ENCODE measurements around the gene TGIF1.
A peak's percentile ranks its signal among the peaks of the same experiment; 100 is the strongest.
"Not testable (repeated sequence)": the region's sequence is repeated elsewhere in the genome, so short reads cannot be mapped to it uniquely, and the experiment has no call there.

Gene TGIF1

GRCh38 chr18:3455090-3455635, 5.2 kb downstream of the TGIF1 start:
- DNase-seq: no peak

DNA sequence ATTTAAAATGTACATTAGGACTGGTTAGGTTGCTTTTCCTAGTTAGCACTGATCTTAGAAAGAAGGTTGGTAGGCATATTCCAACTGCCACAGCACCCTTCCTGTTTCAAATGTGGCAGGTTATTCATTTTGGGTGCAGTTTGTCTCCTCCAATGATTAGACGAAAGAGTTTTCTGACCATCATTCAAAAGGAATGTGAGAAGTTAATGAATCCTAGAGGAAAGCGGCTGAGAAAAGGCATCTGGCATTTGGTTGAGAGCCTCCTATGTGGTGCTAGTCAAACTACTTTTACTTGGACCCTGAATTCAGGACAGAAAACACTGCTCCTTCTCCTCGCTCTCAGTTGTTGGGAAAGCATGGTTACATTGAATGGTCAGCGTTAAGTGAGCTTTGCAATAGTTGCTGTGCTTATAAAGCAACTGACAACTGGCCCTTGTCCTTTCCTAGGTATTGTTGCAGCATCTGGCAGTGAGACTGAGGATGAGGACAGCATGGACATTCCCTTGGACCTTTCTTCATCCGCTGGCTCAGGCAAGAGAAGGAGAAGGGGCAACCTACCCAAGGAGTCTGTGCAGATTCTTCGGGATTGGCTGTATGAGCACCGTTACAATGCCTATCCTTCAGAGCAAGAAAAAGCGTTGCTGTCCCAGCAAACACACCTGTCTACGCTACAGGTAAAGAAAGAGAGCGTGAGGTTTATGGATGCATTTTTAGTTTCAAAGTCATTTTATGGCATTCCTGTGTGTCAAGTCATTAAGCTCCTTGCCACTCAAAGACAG, 6.1 kb downstream of the TGIF1 start:
- DNase-seq: no peak

GRCh38 chr18:3456686-3457069, 6.7 kb downstream of the TGIF1 start:
- no peak for DNase-seq

- DNase-seq: peak in 1 of 56 donors; percentile 18
These were observed 7.3 kb downstream of the TGIF1 start for GRCh38 chr18:3457261-3457724.

GRCh38 chr18:3458378-3458777, 8.4 kb downstream of the TGIF1 start:
- no peak for DNase-seq

GRCh38 chr18:3458952-3459853, 9.2 kb downstream of the TGIF1 start:
- DNase-seq: peak in 7 of 56 donors; percentile 12 to 40 (median 29)

DNA sequence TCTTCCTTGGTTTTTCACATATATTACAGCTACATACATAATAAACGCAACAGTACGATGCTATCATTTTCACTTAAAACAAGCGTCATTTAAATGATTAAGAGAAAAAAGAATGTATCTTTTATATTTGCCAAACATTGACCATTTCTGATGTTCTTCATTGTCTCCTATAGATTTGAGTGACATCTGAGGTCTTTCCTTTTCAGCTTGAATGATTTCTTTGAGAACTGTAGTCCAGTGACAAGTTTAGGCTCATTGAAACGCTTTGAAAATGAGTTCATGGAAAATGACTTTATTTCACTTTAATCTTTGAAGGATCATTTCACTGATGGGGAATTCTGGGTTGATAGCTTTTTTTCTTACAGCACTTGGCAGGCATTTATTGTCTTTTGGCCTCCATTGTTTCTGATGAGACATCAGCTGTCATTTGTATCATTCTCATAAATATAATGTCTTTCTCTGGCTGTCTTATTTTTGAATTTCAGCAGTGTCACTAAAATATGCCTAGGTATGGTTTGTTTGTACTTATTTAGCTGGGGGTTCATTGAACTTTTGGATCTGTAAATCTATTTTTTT, 10.9 kb downstream of the TGIF1 start:
- no peak for DNase-seq

GRCh38 chr18:3461704-3462103, 11.7 kb downstream of the TGIF1 start:
- no peak for DNase-seq

DNA sequence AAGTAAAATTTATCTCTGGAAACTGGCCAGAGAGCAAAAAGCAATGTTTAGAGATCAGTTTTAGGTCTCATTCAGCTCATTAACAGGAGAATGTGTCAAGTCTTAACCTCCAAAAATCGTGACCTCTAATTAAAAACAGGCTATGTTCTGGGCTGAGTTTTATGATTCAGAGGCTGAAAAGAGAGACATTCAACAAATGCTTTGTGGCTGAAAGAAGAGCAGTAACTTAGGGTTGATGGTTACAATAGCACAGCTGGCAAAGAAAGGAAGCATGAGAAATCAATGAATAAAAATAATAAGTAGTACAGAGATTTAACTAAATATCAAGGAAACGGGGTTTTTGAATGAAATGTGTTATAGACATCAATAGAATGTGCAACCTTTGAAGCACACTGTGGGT, 13.1 kb downstream of the TGIF1 start:
- DNase-seq: no peak

DNA sequence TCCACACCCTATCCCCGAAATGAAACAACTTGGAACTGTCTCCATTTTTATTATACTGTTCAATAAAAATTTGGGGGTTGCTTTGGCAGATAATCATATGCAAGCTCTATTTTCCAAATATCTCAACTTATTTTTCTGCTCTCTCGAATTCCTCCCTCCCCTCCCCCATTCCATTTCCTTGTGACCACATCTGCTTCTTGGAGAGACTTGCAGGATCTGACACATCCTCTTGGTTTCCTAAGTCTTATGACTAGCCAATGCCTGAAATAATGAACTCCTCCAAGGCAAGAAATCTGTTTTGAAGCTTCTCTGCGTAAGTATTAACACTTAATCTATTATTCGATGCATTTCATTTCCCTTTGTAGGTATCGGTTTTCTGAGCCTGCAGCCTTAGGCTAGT, 16.1 kb downstream of the TGIF1 start:
- DNase-seq: no peak

DNA sequence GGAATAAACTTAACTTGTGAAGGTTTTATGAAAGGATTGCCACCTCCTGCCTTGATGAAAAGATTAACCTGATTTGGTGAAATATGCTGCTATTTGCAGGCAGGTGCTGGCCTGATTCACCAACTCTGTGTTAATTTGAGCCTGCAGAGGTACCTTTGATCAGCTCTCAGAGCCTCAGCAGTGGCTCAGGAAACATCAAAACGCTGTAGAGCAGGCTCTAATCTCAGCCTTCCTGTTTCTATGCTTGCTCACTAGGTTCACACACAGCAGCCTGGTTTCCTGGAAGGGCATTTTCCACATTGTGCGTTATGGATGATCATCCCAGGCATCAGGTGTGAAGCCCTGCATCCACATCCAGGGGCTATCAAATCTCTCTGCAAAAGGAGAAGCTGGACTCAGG, 16.9 kb downstream of the TGIF1 start:
- no peak for DNase-seq

- no peak for DNase-seq
These were observed 18.2 kb downstream of the TGIF1 start for GRCh38 chr18:3468066-3468705.

- no peak for DNase-seq
These were observed 18.9 kb downstream of the TGIF1 start for GRCh38 chr18:3468833-3469232.

DNA sequence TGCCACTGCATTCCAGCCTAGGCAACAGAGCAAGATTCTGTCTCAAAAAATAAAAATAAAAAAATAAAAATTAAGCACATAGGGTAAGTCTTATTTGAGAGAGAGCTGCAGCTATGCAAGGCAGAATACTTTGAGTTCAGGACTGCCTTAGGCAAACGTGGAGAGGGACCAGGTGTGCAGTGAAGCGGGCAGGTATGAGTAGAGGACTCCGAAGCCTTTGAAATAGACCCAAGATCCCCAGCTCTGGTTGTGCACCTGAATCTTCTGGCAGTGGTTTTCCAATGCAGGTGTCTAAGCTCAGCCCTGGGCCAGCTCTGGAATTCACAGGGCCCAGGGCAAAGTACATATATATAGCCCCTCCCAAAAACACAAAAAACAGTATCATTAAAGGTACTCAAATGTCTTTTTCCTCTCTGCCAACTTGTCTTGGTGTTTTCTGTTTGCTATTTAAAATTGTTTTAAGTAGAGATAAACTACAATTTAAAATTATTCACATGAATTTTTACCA, 21.2 kb downstream of the TGIF1 start:
- no peak for DNase-seq

DNA sequence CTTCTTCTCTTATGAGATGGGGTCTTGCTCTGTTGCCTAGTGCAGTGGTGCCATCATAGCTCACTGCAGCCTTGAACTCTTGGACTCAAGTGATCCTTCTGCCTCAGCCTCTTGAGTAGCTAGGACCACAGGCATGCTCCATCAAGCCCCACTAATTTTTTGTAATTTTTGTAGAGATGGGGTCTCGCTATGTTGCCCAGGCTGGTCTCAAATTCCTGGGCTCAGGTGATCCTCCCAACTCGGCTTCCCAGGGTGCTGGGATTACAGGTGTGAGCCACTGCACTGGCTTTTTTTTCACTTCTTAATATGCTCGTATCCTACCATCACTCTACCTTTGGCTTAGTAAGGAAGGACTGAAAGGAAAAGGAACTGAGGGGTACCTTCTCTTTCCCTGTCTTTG, 22.1 kb downstream of the TGIF1 start:
- DNase-seq: not testable (repeated sequence)

- DNase-seq: no peak
These were observed 22.9 kb downstream of the TGIF1 start for GRCh38 chr18:3472681-3473544.

DNA sequence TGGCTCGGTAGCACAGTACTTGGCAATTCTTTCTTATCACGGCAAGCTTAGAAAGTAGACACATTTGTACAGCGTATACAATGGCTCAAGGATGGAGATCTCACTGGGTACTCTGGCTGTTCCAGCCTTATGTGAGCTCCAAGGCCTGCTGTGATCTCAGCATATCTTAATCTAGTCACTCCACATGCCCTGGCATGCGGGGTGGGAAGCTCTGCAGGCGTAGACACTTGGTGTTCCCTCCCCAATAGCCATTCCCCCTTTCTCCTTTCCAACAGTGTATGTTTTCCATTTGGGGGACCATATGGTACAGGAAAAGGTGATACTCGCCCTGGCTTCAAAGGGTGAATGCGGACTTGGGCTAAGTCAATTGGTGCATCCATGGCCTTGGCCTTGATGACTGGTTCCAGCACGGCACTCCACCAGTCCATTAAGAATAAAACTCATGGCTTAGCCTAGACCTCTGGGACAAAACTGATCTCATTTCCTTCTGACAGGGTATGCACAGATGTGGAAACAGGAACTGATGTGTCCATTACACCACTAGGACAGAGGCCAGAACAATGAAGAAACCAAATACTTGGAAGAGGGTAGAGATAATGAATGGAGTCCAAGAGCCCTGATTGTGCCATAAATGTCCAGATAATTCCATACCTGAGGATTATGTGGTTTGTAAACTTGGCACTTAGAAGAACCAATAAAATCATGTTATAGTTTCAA, 28.4 kb downstream of the TGIF1 start:
- DNase-seq: no peak

GRCh38 chr18:3479978-3480509, 30.1 kb downstream of the TGIF1 start:
- DNase-seq: no peak
